Stomach (tissue), 4 donors: ENCODE measurements around the gene PDS5A.

Source experiments
- CTCF ChIP-seq, 7 experiments: fragments of 450-650 bp in 4 of 7; fragments of 200-600 bp in 3 of 7; sonication (generic) in 3 of 7; IDR thresholded peaks; one replicate each; pipeline ENCODE4 v1.5.1; 2016 to 2019; ENCODE audit warnings: antibody characterized with exemption in 7 of 7, control low read depth in 2 of 7, mild to moderate bottlenecking in 1 of 7
- POLR2A ChIP-seq, 4 donors: fragments of 450-650 bp; IDR thresholded peaks; one replicate each; pipeline ENCODE4 v1.6.1; 2016; ENCODE audit warnings: antibody characterized with exemption in 4 of 4, control low read depth in 2 of 4, mild to moderate bottlenecking in 1 of 4, moderate library complexity in 1 of 4

GRCh38 chr4:40020221-40020620 lies 42.5 kb upstream of the PDS5A start:
- TF ChIP-seq POLR2A (IDR thresholded peaks at IDR 0.05) (no peak), CTCF (IDR thresholded peaks at IDR 0.05) (no peak)
